DND-41 (cell line): ENCODE measurements around the gene SNAP47.

Experiments
- ATAC-seq: fragments of 200-7000 bp; cut with Tn5 transposase; 3 replicates; pipeline ENCODE4 v1.9.1; 2021; ENCODE audit warnings: low read depth; ENCODE audit not compliant: insufficient read depth
- DNase-seq: peaks from one replicate; pipeline ENCODE4 v3.0.0-alpha.2; 2020
- H2AFZ ChIP-seq: 2 replicates; pipeline ENCODE4 v1.6.0; 2012; ENCODE audit warnings: low read depth, low read length
- H3K27ac ChIP-seq: 2 replicates; pipeline ENCODE4 v1.5.1; 2012; ENCODE audit warnings: low read length, inconsistent platforms
- H3K27me3 ChIP-seq: fragments of 200-600 bp; sonication (generic); 2 replicates; pipeline ENCODE4 v1.6.0; 2012; ENCODE audit warnings: low read length, mild to moderate bottlenecking, inconsistent platforms; ENCODE audit not compliant: insufficient read depth, poor library complexity
- H3K36me3 ChIP-seq: 2 replicates; pipeline ENCODE4 v1.5.1; 2012; ENCODE audit warnings: low read length, inconsistent platforms; ENCODE audit not compliant: insufficient read depth
- H3K4me1 ChIP-seq: 2 replicates; pipeline ENCODE4 v1.5.1; 2012; ENCODE audit warnings: mild to moderate bottlenecking, low read length; ENCODE audit not compliant: insufficient read depth
- H3K4me2 ChIP-seq: 2 replicates; pipeline ENCODE4 v1.6.0; 2012; ENCODE audit warnings: mild to moderate bottlenecking, moderate library complexity, low read length, inconsistent platforms; ENCODE audit not compliant: insufficient read depth
- H3K4me3 ChIP-seq, 2 experiments: fragments of 200-600 bp in 1 of 2; shearing (Covaris generic) in 1 of 2; 2 replicates each; pipeline ENCODE4 v1.5.1; 2012 to 2016; ENCODE audit warnings: inconsistent platforms in 2 of 2, low read length in 2 of 2, mild to moderate bottlenecking in 2 of 2, low read depth in 1 of 2, moderate library complexity in 1 of 2
- H3K79me2 ChIP-seq: 2 replicates; pipeline ENCODE4 v1.6.0; 2012; ENCODE audit warnings: low read length, inconsistent platforms; ENCODE audit not compliant: insufficient read depth
- H3K9ac ChIP-seq: 2 replicates; pipeline ENCODE4 v1.6.0; 2012; ENCODE audit warnings: low read depth, mild to moderate bottlenecking, inconsistent platforms, low read length, moderate library complexity
- H3K9me3 ChIP-seq: 2 replicates; pipeline ENCODE4 v1.5.1; 2012; ENCODE audit warnings: low read length, moderate library complexity, mild to moderate bottlenecking, inconsistent platforms; ENCODE audit not compliant: insufficient read depth, severe bottlenecking
- H4K20me1 ChIP-seq: 2 replicates; pipeline ENCODE4 v1.6.0; 2012; ENCODE audit warnings: low read length; ENCODE audit not compliant: insufficient read depth
- EZH2 ChIP-seq: IDR thresholded peaks from 3 replicates; pipeline ENCODE4 v1.6.1; 2012; ENCODE audit warnings: borderline replicate concordance, low read depth, mild to moderate bottlenecking, moderate library complexity, low read length, inconsistent platforms; ENCODE audit not compliant: severe bottlenecking
- TF ChIP-seq, protein P1 (sequence below): IDR thresholded peaks from 2 replicates; pipeline ENCODE4 v1.5.1; 2012; ENCODE audit warnings: borderline replicate concordance, low read length, moderate library complexity, mild to moderate bottlenecking; ENCODE audit not compliant: poor library complexity, severe bottlenecking; ENCODE audit errors: extremely low read depth

The SNAP47 gene

GRCh38 chr1:227731241-227731677 lies 4.0 kb upstream of the SNAP47 start:
- no peaks in the 10 kb centered on the region for H3K9me3 ChIP-seq
- peaks cover 50% of the 10 kb centered on the region for H3K4me1 ChIP-seq
- peaks cover 45% of the 10 kb centered on the region for H4K20me1 ChIP-seq
- no peaks in the 10 kb centered on the region for H3K27me3 ChIP-seq
- H3K36me3 ChIP-seq: peaks cover 35% of the 10 kb centered on the region
- no peak overlapping the region for H3K4me3 ChIP-seq
- H2AFZ ChIP-seq: no peak overlapping the region
- no peak overlapping the region for H3K27ac ChIP-seq
- DNase-seq (no peak), ATAC-seq (no peak)
- TF ChIP-seq EZH2: no peak
- TF ChIP-seq, protein P1, sequence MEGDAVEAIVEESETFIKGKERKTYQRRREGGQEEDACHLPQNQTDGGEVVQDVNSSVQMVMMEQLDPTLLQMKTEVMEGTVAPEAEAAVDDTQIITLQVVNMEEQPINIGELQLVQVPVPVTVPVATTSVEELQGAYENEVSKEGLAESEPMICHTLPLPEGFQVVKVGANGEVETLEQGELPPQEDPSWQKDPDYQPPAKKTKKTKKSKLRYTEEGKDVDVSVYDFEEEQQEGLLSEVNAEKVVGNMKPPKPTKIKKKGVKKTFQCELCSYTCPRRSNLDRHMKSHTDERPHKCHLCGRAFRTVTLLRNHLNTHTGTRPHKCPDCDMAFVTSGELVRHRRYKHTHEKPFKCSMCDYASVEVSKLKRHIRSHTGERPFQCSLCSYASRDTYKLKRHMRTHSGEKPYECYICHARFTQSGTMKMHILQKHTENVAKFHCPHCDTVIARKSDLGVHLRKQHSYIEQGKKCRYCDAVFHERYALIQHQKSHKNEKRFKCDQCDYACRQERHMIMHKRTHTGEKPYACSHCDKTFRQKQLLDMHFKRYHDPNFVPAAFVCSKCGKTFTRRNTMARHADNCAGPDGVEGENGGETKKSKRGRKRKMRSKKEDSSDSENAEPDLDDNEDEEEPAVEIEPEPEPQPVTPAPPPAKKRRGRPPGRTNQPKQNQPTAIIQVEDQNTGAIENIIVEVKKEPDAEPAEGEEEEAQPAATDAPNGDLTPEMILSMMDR: no peak
- no peak overlapping the region for H3K9ac ChIP-seq
- peaks cover 38% of the 10 kb centered on the region for H3K79me2 ChIP-seq
- H3K4me2 ChIP-seq: no peak overlapping the region

DNA sequence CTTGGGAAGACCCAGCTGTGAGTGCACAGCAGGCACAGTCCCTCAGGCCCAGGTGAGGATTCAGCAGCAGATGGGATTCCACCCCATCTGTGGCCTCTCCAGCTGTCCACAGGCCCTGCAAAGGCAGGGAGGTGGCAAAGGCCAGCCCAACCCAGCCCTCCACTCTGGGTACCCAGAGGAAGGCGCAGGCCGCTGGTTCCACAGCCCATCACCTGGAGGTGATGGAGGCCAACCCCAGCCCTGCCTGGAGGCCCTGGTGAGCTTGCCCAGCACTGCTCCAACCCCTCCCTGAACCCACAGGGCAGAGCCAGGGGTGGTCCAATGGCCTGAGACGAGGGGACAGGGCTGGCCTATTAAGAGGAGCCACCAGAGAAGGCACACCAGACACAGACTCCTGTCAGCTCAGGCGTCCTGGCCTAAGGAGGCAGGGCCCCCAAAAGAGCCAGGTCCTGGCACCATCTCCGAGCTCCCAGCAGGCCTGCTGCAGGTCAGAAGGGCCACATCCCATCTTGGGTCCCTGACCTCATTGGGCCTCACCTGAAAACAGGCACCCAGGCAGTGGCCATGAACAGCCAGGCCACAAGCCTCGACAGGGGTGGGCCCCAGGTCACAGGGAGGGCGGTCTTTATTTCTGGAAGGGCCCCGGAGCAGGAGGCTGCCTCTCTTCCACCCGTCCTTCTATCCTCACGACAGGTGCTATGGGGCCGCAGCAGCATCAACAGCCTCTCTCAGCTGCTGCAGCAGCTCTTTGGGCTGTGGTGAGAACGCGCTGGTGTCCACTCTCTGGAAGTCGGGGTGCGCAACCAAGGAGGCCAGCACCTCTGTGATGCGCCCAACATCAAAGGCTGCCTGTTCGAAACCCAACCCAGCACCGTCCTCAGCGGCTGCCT lies 3.3 kb upstream of the SNAP47 start:
- H3K4me3 ChIP-seq: no peak overlapping the region
- no peak for TF ChIP-seq EZH2
- TF ChIP-seq, protein P1: no peak
- H3K9me3 ChIP-seq: no peaks in the 10 kb centered on the region
- H3K27me3 ChIP-seq: no peaks in the 10 kb centered on the region
- peaks cover 45% of the 10 kb centered on the region for H3K79me2 ChIP-seq
- no peak overlapping the region for H3K4me2 ChIP-seq
- H2AFZ ChIP-seq: no peak overlapping the region
- ATAC-seq (no peak), DNase-seq (no peak)
- H3K27ac ChIP-seq: no peak overlapping the region
- peaks cover 35% of the 10 kb centered on the region for H3K36me3 ChIP-seq
- H3K4me1 ChIP-seq: peaks cover 57% of the 10 kb centered on the region
- H3K9ac ChIP-seq: no peak overlapping the region
- H4K20me1 ChIP-seq: peaks cover 50% of the 10 kb centered on the region

GRCh38 chr1:227732586-227733308 lies 2.5 kb upstream of the SNAP47 start:
- DNase-seq (no peak), ATAC-seq (no peak)
- no peak overlapping the region for H3K9ac ChIP-seq
- H2AFZ ChIP-seq: no peak overlapping the region
- peak overlapping the region; percentile 99; the same call in 1 of the 2 replicates for H3K4me2 ChIP-seq
- H3K79me2 ChIP-seq: peaks cover 53% of the 10 kb centered on the region
- no peak overlapping the region for H3K4me3 ChIP-seq
- peaks cover 50% of the 10 kb centered on the region for H4K20me1 ChIP-seq
- H3K9me3 ChIP-seq: no peaks in the 10 kb centered on the region
- H3K36me3 ChIP-seq: peaks cover 35% of the 10 kb centered on the region
- H3K27ac ChIP-seq: no peak overlapping the region
- TF ChIP-seq EZH2: no peak
- TF ChIP-seq, protein P1: no peak
- peaks cover 60% of the 10 kb centered on the region for H3K4me1 ChIP-seq
- H3K27me3 ChIP-seq: no peaks in the 10 kb centered on the region
